ENCODE results near the gene C9orf50.

C9orf50 gene

GRCh38 chr9:129648092-129648763, 27.3 kb upstream of the C9orf50 start:
- DNase-seq (ENCODE audit: low read depth in 2 of 2) = no peak
- no peak for TF ChIP-seq CTCF (IDR thresholded peaks at IDR 0.05; ENCODE audit: low read depth, low read length)

GRCh38 chr9:129647635-129648034, 26.7 kb upstream of the C9orf50 start:
- DNase-seq (ENCODE audit: low read depth in 2 of 2) = no peak
- H3K4me3 ChIP-seq (replicated peaks in 1 of 2; ENCODE audit: low read depth in 2 of 2, low read length in 2 of 2) = no peak overlapping the region
- no peak for TF ChIP-seq CTCF (IDR thresholded peaks at IDR 0.05; ENCODE audit: low read depth, low read length)

More at GRCh38 chr9:129648092-129648763, 27.3 kb upstream of the C9orf50 start:
- H3K4me3 ChIP-seq (replicated peaks in 1 of 2; ENCODE audit: low read depth in 2 of 2, low read length in 2 of 2) = no peak overlapping the region

GRCh38 chr9:129646654-129647053, 25.8 kb upstream of the C9orf50 start:
- TF ChIP-seq CTCF (IDR thresholded peaks at IDR 0.05; ENCODE audit: low read depth, low read length) = no peak
- H3K4me3 ChIP-seq (replicated peaks in 1 of 2; ENCODE audit: low read depth in 2 of 2, low read length in 2 of 2) = no peak overlapping the region
- DNase-seq (ENCODE audit: low read depth in 2 of 2) = no peak

GRCh38 chr9:129646252-129646651, 25.4 kb upstream of the C9orf50 start:
- H3K4me3 ChIP-seq (replicated peaks in 1 of 2; ENCODE audit: low read depth in 2 of 2, low read length in 2 of 2) = no peak overlapping the region
- DNase-seq (ENCODE audit: low read depth in 2 of 2) = no peak
- no peak for TF ChIP-seq CTCF (IDR thresholded peaks at IDR 0.05; ENCODE audit: low read depth, low read length)

- no peak for TF ChIP-seq CTCF (IDR thresholded peaks at IDR 0.05; ENCODE audit: low read depth, low read length)
- no peak overlapping the region for H3K4me3 ChIP-seq (replicated peaks in 1 of 2; ENCODE audit: low read depth in 2 of 2, low read length in 2 of 2)
- DNase-seq (ENCODE audit: low read depth in 2 of 2) = no peak
Measured at GRCh38 chr9:129644902-129645301, 24.0 kb upstream of the C9orf50 start.

GRCh38 chr9:129644365-129644764, 23.5 kb upstream of the C9orf50 start:
- no peak overlapping the region for H3K4me3 ChIP-seq (replicated peaks in 1 of 2; ENCODE audit: low read depth in 2 of 2, low read length in 2 of 2)
- TF ChIP-seq CTCF (IDR thresholded peaks at IDR 0.05; ENCODE audit: low read depth, low read length) = no peak
- no peak for DNase-seq (ENCODE audit: low read depth in 2 of 2)

GRCh38 chr9:129643706-129644105, 22.8 kb upstream of the C9orf50 start:
- H3K4me3 ChIP-seq (replicated peaks in 1 of 2; ENCODE audit: low read depth in 2 of 2, low read length in 2 of 2) = no peak overlapping the region
- no peak for DNase-seq (ENCODE audit: low read depth in 2 of 2)
- no peak for TF ChIP-seq CTCF (IDR thresholded peaks at IDR 0.05; ENCODE audit: low read depth, low read length)

Data from cardiac fibroblast (primary cell).